IPS-15b (cell line): ENCODE data around the gene OR52B4.
"Not testable (repeated sequence)": the region's sequence is repeated elsewhere in the genome, so short reads cannot be mapped to it uniquely, and the experiment has no call there.

ENCODE experiments used
- H3K27me3 ChIP-seq: one replicate; pipeline ENCODE4 v1.6.1; 2013; ENCODE audit warnings: low read length; ENCODE audit not compliant: control insufficient read depth, insufficient read depth
- H3K36me3 ChIP-seq: one replicate; pipeline ENCODE4 v1.6.1; 2013; ENCODE audit warnings: low read length; ENCODE audit not compliant: control insufficient read depth, insufficient read depth
- H3K4me1 ChIP-seq: one replicate; pipeline ENCODE4 v1.6.1; 2013; ENCODE audit warnings: mild to moderate bottlenecking, low read length; ENCODE audit not compliant: control insufficient read depth, insufficient read depth
- H3K4me3 ChIP-seq: one replicate; pipeline ENCODE4 v1.5.1; 2013; ENCODE audit warnings: low read depth, low read length
- H3K9ac ChIP-seq: one replicate; pipeline ENCODE4 v1.6.1; 2013; ENCODE audit warnings: low read depth, mild to moderate bottlenecking, low read length
- H3K9me3 ChIP-seq: one replicate; pipeline ENCODE4 v1.6.1; 2013; ENCODE audit warnings: mild to moderate bottlenecking, low read length; ENCODE audit not compliant: control insufficient read depth, insufficient read depth

Gene OR52B4

DNA sequence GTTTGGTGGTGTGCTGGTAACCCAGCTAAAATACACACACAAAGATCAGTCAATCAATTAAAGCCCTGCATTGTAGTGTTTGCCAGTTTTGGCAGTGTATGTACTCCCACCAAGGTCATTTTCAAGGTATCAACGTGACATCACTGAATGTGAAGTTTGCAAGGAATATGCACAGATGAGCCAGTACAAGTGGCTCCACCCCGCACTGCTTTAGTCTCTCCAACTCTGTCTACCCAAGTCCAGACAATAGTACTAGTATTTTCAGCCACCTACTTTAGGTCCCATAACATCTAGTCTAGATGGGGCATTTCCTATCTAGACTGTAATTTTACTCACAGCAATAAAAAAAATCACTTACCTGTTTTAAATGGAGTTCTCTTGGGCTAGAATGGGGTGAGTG, 22.8 kb downstream of the OR52B4 start:
- not testable (repeated sequence) for H3K9ac ChIP-seq, H3K36me3 ChIP-seq, H3K27me3 ChIP-seq, H3K4me3 ChIP-seq, H3K4me1 ChIP-seq, H3K9me3 ChIP-seq

DNA sequence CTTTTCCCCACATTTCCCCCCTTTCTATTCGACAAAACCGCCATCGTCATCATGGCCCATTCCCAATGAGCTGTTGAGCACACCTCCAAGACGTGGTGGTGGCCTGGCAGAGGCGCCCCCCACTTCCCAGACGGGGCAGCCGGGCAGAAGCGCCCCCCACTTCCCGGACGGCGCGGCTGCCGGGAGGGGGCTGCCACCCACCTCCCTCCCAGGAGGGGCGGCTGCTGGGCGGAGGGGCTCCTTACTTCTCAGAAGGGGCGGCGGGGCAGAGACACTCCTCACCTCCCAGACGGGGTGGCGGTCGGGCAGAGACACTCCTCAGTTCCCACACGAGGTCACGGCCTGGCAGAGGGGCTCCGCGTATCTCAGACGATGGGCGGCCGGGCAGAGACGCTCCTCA, 33.8 kb downstream of the OR52B4 start:
- not testable (repeated sequence) for H3K9ac ChIP-seq, H3K36me3 ChIP-seq, H3K4me1 ChIP-seq, H3K27me3 ChIP-seq, H3K9me3 ChIP-seq, H3K4me3 ChIP-seq
